Activated CD4-positive, alpha-beta memory T cell treated with anti-CD3 and anti-CD28 coated beads for 36 hours (primary cell): ENCODE results near the gene ENDOU. TPM values are rescaled to one million over a fixed set of nuclear protein-coding genes. Genes with fewer than 3 reads are reported as not detected.

ENCODE experiments used
- CTCF ChIA-PET: fragments of 350-600 bp; sonication (Branson Sonifier 250); formaldehyde crosslinking; loops from one replicate; lab custom pipeline; 2021; ENCODE audit warnings: antibody characterized with exemption, inconsistent platforms; lab: Charles Lee
- POLR2A ChIA-PET: fragments of 350-600 bp; sonication (Branson Sonifier 250); formaldehyde crosslinking; loops from one replicate; lab custom pipeline; 2021; ENCODE audit warnings: antibody characterized with exemption; lab: Charles Lee
- DNase-seq: peaks from one replicate; pipeline ENCODE4 v3.0.0-alpha.2; 2020
- H3K27ac Mint-ChIP-seq: one replicate; pipeline ENCODE4 v1.8.0; 2021; ENCODE audit warnings: mixed read lengths
- H3K27me3 Mint-ChIP-seq: one replicate; pipeline ENCODE4 v1.8.0; 2021; ENCODE audit warnings: mixed read lengths
- H3K36me3 Mint-ChIP-seq: one replicate; pipeline ENCODE4 v1.8.0; 2021; ENCODE audit warnings: mixed read lengths
- H3K4me1 Mint-ChIP-seq: one replicate; pipeline ENCODE4 v1.8.0; 2021; ENCODE audit warnings: low read depth, mixed read lengths
- H3K4me3 Mint-ChIP-seq: one replicate; pipeline ENCODE4 v1.8.0; 2021; ENCODE audit warnings: mild to moderate bottlenecking, mixed read lengths
- H3K9me3 Mint-ChIP-seq: one replicate; pipeline ENCODE4 v1.8.0; 2021; ENCODE audit warnings: mixed read lengths
- intact Hi-C: fragments of 100-400 bp; cut with micrococcal nuclease; formaldehyde crosslinking; loops from one replicate; pipeline ENCODE4 v1.15.1; 2023
- total RNA-seq, 2 experiments: library from RNA; stranded (reverse); gene quantifications; one replicate each; pipeline ENCODE4 v1.2.3, GENCODE V29; 2021

ENDOU gene
- total RNA-seq, 2 experiments from 2014 or later: not detected

DNA sequence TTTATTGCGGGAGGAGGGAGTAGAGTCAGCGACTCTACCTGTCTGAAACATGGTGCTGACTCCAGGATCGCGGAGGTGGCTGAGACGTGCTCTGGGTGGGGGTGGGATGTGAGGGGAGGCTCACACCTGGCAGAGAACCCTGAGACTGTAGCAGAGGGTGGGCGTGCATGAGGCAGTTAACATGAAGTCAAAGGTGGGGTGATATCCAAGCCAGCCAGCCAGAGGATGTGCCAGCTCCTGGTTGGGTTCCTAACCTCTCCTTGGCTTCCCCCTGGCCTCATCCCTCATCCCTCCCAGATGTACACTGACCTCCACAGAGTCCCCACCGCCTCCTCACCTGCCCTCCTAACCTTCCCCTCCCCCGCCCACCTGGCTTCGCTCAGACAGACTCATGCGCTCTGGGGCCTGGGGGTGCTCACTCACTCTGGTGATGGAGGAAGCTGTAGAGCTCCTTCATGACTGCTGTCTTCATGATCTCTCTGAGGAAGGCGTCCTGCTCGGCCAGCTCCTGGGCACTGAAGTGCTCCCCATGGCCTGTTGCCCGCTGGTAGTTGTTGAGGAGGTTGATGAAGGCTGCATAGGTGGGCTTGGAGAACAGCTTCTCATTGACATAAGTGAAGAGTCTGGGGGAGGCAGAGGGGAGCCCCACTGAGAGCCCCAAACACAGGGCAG, 9.3 kb downstream of the ENDOU start:
- intact Hi-C loops: loop anchor here (1.0 kb wide), 5 partner anchors 26 to 441 kb away; partner anchors contain the start of gene ASB8
- H3K27me3 Mint-ChIP-seq: no peaks in the 10 kb centered on the region
- DNase-seq: no peak
- no peaks in the 10 kb centered on the region for H3K36me3 Mint-ChIP-seq
- ChIA-PET CTCF (interaction anchor here (0.6 to 7.4 kb wide), 30 partner anchors 9 to 460 kb away, joined by 3 to 117 read pairs (median 6); partner anchors contain the start of genes ENDOU, RAPGEF3, SLC48A1 and TMEM106C), POLR2A (interaction anchor here (1.1 to 1.2 kb wide), 2 partner anchors 64 to 92 kb away, joined by 3 to 4 read pairs; no protein-coding TSS in a partner anchor)
- H3K9me3 Mint-ChIP-seq: no peaks in the 10 kb centered on the region
- no peak overlapping the region for H3K27ac Mint-ChIP-seq
- H3K4me3 Mint-ChIP-seq: no peak overlapping the region
- peaks cover 18% of the 10 kb centered on the region for H3K4me1 Mint-ChIP-seq

GRCh38 chr12:47715393-47715876, 9.9 kb downstream of the ENDOU start:
- H3K4me3 Mint-ChIP-seq: no peak overlapping the region
- intact Hi-C loops: loop anchor here (1.0 kb wide), 5 partner anchors 27 to 442 kb away; partner anchors contain the start of gene ASB8
- peak overlapping the region; percentile 47 for H3K27ac Mint-ChIP-seq
- H3K9me3 Mint-ChIP-seq: no peaks in the 10 kb centered on the region
- ChIA-PET CTCF (interaction anchor here (0.6 to 7.4 kb wide), 33 partner anchors 8 to 682 kb away, joined by 3 to 117 read pairs (median 5); partner anchors contain the start of genes ENDOU, RAPGEF3, SLC48A1 and TMEM106C), POLR2A (interaction anchor here (1.1 to 1.2 kb wide), 2 partner anchors 64 to 92 kb away, joined by 3 to 4 read pairs; no protein-coding TSS in a partner anchor)
- no peaks in the 10 kb centered on the region for H3K36me3 Mint-ChIP-seq
- DNase-seq: peak; percentile 85
- H3K4me1 Mint-ChIP-seq: peaks cover 16% of the 10 kb centered on the region
- H3K27me3 Mint-ChIP-seq: no peaks in the 10 kb centered on the region

GRCh38 chr12:47714826-47715386, 10.4 kb downstream of the ENDOU start:
- ChIA-PET POLR2A (interaction anchor here (1.1 to 1.2 kb wide), 2 partner anchors 65 to 93 kb away, joined by 3 to 4 read pairs; no protein-coding TSS in a partner anchor), CTCF (interaction anchor here (0.7 to 7.4 kb wide), 24 partner anchors 8 to 682 kb away, joined by 3 to 117 read pairs (median 8); partner anchors contain the start of genes RAPGEF3, SLC48A1 and TMEM106C)
- Mint-ChIP-seq H3K4me1 (peaks cover 16% of the 10 kb centered on the region), H3K4me3 (no peak overlapping the region), H3K27ac (peak overlapping the region; percentile 47), H3K9me3 (no peaks in the 10 kb centered on the region), H3K27me3 (no peaks in the 10 kb centered on the region), H3K36me3 (no peaks in the 10 kb centered on the region)
- intact Hi-C loops: loop anchor here (1.0 kb wide), 5 partner anchors 27 to 442 kb away; partner anchors contain the start of gene ASB8
- DNase-seq: no peak

DNA sequence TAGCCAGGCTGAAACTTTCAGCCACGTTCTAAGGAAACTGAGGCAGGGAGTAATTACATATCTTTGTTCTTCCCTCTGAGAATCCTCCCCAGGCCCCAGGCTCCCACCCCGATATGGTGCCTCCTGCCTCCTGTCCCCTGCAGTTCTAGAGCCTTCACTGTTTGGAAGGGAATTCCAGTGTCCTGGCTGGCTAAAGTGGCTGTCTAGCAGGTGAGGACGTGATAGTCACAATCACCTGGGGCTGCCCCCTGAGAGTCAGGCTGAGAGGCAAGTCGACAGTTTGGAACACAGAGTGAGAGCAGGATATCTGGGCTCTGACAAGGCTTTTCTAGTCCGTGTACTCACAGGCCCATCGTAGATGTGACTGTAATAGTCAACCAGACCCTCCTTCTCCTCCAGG, 13.1 kb downstream of the ENDOU start:
- intact Hi-C loops: no loop called here
- Mint-ChIP-seq H3K4me1 (peaks cover 28% of the 10 kb centered on the region), H3K4me3 (no peak overlapping the region), H3K36me3 (no peaks in the 10 kb centered on the region), H3K9me3 (no peaks in the 10 kb centered on the region), H3K27me3 (no peaks in the 10 kb centered on the region), H3K27ac (no peak overlapping the region)
- no peak for DNase-seq
- CTCF ChIA-PET: interaction anchor here (1.4 to 2.8 kb wide), 2 partner anchors 47 to 126 kb away, joined by 4 to 11 read pairs; partner anchors contain the start of gene RAPGEF3
- POLR2A ChIA-PET: no interaction called here

DNA sequence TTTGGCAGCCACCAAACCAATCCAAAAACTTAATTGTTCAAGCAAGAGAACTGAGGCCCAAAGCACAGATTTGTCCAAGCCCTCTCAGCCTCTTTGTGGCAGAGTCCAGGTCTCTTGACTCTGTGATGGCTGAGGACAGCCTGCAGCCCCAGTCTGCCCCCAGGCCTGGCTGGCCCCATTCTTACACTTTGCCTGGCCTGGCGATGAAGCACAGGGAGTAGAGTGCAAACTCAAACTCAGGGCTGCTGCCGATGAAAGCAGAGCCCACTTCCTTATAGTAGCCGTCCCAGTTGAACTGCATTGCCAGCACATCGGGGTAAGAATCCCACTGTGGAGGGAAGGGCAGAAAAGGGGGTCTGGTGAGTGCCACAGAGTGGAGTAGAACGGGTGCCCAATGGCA, 13.8 kb downstream of the ENDOU start:
- Mint-ChIP-seq H3K36me3 (no peaks in the 10 kb centered on the region), H3K4me1 (peaks cover 32% of the 10 kb centered on the region), H3K27ac (no peak overlapping the region), H3K27me3 (no peaks in the 10 kb centered on the region), H3K9me3 (no peaks in the 10 kb centered on the region), H3K4me3 (no peak overlapping the region)
- DNase-seq: no peak
- intact Hi-C loops: no loop called here
- POLR2A ChIA-PET: interaction anchor here (0.5 to 1.4 kb wide), 2 partner anchors 21 to 122 kb away, joined by 3 read pairs; no protein-coding TSS in a partner anchor
- CTCF ChIA-PET: interaction anchor here (1.0 to 2.8 kb wide), 4 partner anchors 48 to 127 kb away, joined by 3 to 11 read pairs (median 6); partner anchors contain the start of gene RAPGEF3

GRCh38 chr12:47710278-47710677, 15.0 kb downstream of the ENDOU start:
- intact Hi-C loops: no loop called here
- POLR2A ChIA-PET: interaction anchor here (1.4 kb wide), 1 partner anchor 123 kb away, joined by 3 read pairs; no protein-coding TSS in a partner anchor

GRCh38 chr12:47709671-47710070, 15.6 kb downstream of the ENDOU start:
- H3K27me3 Mint-ChIP-seq: no peaks in the 10 kb centered on the region
- ChIA-PET POLR2A (no interaction called here), CTCF (interaction anchor here (2.8 kb wide), 1 partner anchor 128 kb away, joined by 11 read pairs; no protein-coding TSS in a partner anchor)
- H3K9me3 Mint-ChIP-seq: no peaks in the 10 kb centered on the region
- no peak overlapping the region for H3K27ac Mint-ChIP-seq
- H3K36me3 Mint-ChIP-seq: peaks cover 1% of the 10 kb centered on the region
- intact Hi-C loops: loop anchor here (5.0 to 10.0 kb wide), 6 partner anchors 57 to 1442 kb away; partner anchors contain the start of genes CCDC184, SLC38A1 and SLC38A2
- peaks cover 33% of the 10 kb centered on the region for H3K4me1 Mint-ChIP-seq
- no peak for DNase-seq
- H3K4me3 Mint-ChIP-seq: no peak overlapping the region

More at GRCh38 chr12:47710278-47710677, 15.0 kb downstream of the ENDOU start:
- no peaks in the 10 kb centered on the region for H3K27me3 Mint-ChIP-seq
- peaks cover 28% of the 10 kb centered on the region for H3K4me1 Mint-ChIP-seq
- H3K36me3 Mint-ChIP-seq: peaks cover 1% of the 10 kb centered on the region
- no peak for DNase-seq
- CTCF ChIA-PET: interaction anchor here (1.0 to 2.8 kb wide), 6 partner anchors 30 to 128 kb away, joined by 3 to 11 read pairs (median 4); no protein-coding TSS in a partner anchor
- no peak overlapping the region for H3K27ac Mint-ChIP-seq
- H3K4me3 Mint-ChIP-seq: no peak overlapping the region
- no peaks in the 10 kb centered on the region for H3K9me3 Mint-ChIP-seq

DNA sequence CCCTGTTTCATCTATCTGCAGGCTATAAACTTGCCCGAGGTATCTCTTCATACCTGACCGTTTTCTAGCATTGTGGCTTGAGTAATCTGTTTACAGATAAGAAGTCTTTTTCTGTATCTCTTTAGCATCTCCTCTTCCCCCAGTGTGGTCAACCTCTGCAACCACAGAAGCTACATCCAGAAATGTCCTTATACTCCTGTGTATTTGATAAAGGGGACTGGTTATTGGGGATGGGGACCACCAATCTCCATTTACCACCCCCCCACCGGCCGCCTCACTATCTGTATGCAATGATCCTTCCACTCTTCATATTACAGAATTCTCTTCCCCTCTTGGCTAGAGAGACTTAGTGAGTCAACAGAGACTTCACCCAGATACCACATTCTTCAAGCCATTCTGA, 16.1 kb downstream of the ENDOU start:
- Mint-ChIP-seq H3K27ac (no peak overlapping the region), H3K36me3 (peaks cover 1% of the 10 kb centered on the region), H3K4me3 (no peak overlapping the region), H3K9me3 (no peaks in the 10 kb centered on the region), H3K4me1 (peaks cover 34% of the 10 kb centered on the region), H3K27me3 (no peaks in the 10 kb centered on the region)
- POLR2A ChIA-PET: no interaction called here
- CTCF ChIA-PET: interaction anchor here (2.8 kb wide), 1 partner anchor 129 kb away, joined by 11 read pairs; no protein-coding TSS in a partner anchor
- DNase-seq: no peak
- intact Hi-C loops: loop anchor here (5.0 to 10.0 kb wide), 6 partner anchors 57 to 1442 kb away; partner anchors contain the start of genes CCDC184, SLC38A1 and SLC38A2

- Mint-ChIP-seq H3K27me3 (no peaks in the 10 kb centered on the region), H3K4me3 (no peak overlapping the region), H3K27ac (peak overlapping the region; percentile 56), H3K36me3 (peaks cover 6% of the 10 kb centered on the region), H3K9me3 (no peaks in the 10 kb centered on the region), H3K4me1 (peaks cover 45% of the 10 kb centered on the region)
- ChIA-PET POLR2A (interaction anchor here (1.8 to 2.4 kb wide), 2 partner anchors 105 to 119 kb away, joined by 5 to 10 read pairs; no protein-coding TSS in a partner anchor), CTCF (interaction anchor here (0.7 to 2.3 kb wide), 6 partner anchors 9 to 131 kb away, joined by 3 to 19 read pairs (median 3); no protein-coding TSS in a partner anchor)
- intact Hi-C loops: loop anchor here (2.0 to 10.0 kb wide), 8 partner anchors 47 to 1441 kb away; partner anchors contain the start of genes CCDC184, SLC38A1, SLC38A2 and VDR
- DNase-seq: no peak
Measured at GRCh38 chr12:47707905-47708543, 17.3 kb downstream of the ENDOU start.

GRCh38 chr12:47707355-47707754, 17.9 kb downstream of the ENDOU start:
- H3K4me1 Mint-ChIP-seq: peaks cover 46% of the 10 kb centered on the region
- H3K27ac Mint-ChIP-seq: peak overlapping the region; percentile 29
- intact Hi-C loops: loop anchor here (2.0 to 10.0 kb wide), 8 partner anchors 47 to 1440 kb away; partner anchors contain the start of genes CCDC184, SLC38A1, SLC38A2 and VDR
- H3K36me3 Mint-ChIP-seq: peaks cover 8% of the 10 kb centered on the region
- peak overlapping the region; percentile 51 for H3K4me3 Mint-ChIP-seq
- ChIA-PET CTCF (interaction anchor here (0.6 to 2.3 kb wide), 7 partner anchors 8 to 514 kb away, joined by 3 to 19 read pairs (median 4); no protein-coding TSS in a partner anchor), POLR2A (interaction anchor here (1.8 to 2.4 kb wide), 2 partner anchors 106 to 120 kb away, joined by 5 to 10 read pairs; no protein-coding TSS in a partner anchor)
- no peaks in the 10 kb centered on the region for H3K27me3 Mint-ChIP-seq
- H3K9me3 Mint-ChIP-seq: no peaks in the 10 kb centered on the region
- no peak for DNase-seq
